Vagina (tissue), 2 donors: ENCODE measurements around the gene FEM1B. TPM values are rescaled to one million over a fixed set of nuclear protein-coding genes. Genes with fewer than 3 reads are reported as not detected.

Source experiments
- DNase-seq, 2 donors: peaks; one replicate each; pipeline ENCODE4 v3.0.0-alpha.2; 2017; ENCODE audit errors: extremely low spot score in 2 of 2
- H3K27ac ChIP-seq: fragments of 200-600 bp; sonication (generic); one replicate; pipeline ENCODE4 v1.5.1; 2019
- H3K27me3 ChIP-seq: fragments of 200-600 bp; sonication (generic); one replicate; pipeline ENCODE4 v1.5.1; 2019
- H3K36me3 ChIP-seq, 2 donors: fragments of 200-600 bp; sonication (generic); one replicate each; pipeline ENCODE4 v1.5.1; 2017 to 2019
- H3K4me1 ChIP-seq: fragments of 200-600 bp; sonication (generic); one replicate; pipeline ENCODE4 v1.5.1; 2019
- H3K4me3 ChIP-seq, 2 donors: fragments of 200-600 bp; sonication (generic); 1 replicate in 1 of 2; 2 replicates in 1 of 2; pipeline ENCODE4 v1.5.1; 2016 to 2019
- H3K9me3 ChIP-seq: fragments of 200-600 bp; sonication (generic); one replicate; pipeline ENCODE4 v1.5.1; 2019
- CTCF ChIP-seq, 3 experiments: fragments of 450-650 bp in 2 of 3; fragments of 200-600 bp in 1 of 3; sonication (generic) in 1 of 3; IDR thresholded peaks; one replicate each; pipeline ENCODE4 v1.5.1; 2017 to 2019; ENCODE audit warnings: antibody characterized with exemption in 3 of 3, mild to moderate bottlenecking in 2 of 3, moderate library complexity in 2 of 3
- POLR2A ChIP-seq, 2 donors: fragments of 450-650 bp; IDR thresholded peaks; one replicate each; pipeline ENCODE4 v1.6.1; 2017; ENCODE audit warnings: antibody characterized with exemption in 2 of 2, mild to moderate bottlenecking in 2 of 2, moderate library complexity in 2 of 2
- POLR2AphosphoS5 ChIP-seq, 2 donors: sonication (generic); formaldehyde crosslinking; IDR thresholded peaks; one replicate each; pipeline ENCODE4 v1.9.0; 2017; ENCODE audit warnings: antibody characterized with exemption in 2 of 2, mild to moderate bottlenecking in 2 of 2, low read depth in 1 of 2; ENCODE audit not compliant: insufficient read depth in 1 of 2
- intact Hi-C: fragments of 100-400 bp; cut with DNase I; formaldehyde crosslinking; loops from one replicate; pipeline ENCODE4 v1.15.1; 2023
- total RNA-seq: library from RNA; depleted of rRNA; stranded (reverse); fragments of >200 nt; gene quantifications from one replicate; pipeline ENCODE4 v1.2.3, GENCODE V29; 2016

FEM1B gene
- total RNA-seq, 1 donor from 2014 or later, result 38.3 TPM

- no peak for DNase-seq
- Histone ChIP-seq H3K9me3 (no peaks in the 10 kb centered on the region), H3K4me1 (peaks cover 11% of the 10 kb centered on the region), H3K27me3 (no peaks in the 10 kb centered on the region), H3K27ac (no peak overlapping the region), H3K4me3 (no peak overlapping the region), H3K36me3 (no peaks in the 10 kb centered on the region)
- intact Hi-C loops, result loop anchor here (5.0 to 10.0 kb wide), 3 partner anchors 54 to 366 kb away; no protein-coding TSS in a partner anchor
- TF ChIP-seq POLR2AphosphoS5 (IDR thresholded peaks at IDR 0.05; ENCODE audit: insufficient read depth in 1 of 2, low read depth in 1 of 2), result no peak
These were observed 31.5 kb downstream of the FEM1B start for GRCh38 chr15:68309024-68309423.

DNA sequence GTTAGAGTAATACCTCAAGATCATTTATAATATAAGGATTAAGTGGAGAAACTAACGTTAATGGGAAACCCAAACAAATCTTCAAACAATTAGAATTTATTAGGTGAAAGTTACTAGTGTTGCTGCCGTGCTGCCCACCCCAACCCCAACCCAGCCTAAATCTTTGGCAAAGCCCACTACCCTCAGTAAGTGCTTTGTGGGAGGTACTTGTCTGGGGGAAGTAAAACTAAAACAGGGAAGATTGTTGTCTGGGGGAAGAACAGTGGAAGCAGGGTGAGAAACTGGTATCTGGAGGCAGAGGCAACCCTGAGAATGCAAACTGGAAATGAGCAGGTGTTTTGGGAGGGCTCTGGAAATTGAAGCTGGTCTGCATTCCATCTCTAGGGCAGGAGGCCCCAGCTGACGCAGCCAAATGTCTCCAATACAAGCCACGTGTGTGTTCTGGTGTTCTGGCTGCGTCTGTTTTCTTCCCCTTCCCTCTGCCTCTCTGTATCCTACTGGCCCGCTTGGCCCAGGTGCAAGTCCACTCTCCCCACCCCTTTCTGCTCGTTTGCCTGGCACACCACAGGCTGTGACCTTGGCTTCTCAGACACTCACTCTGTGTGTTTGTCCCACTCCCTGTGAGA, 32.7 kb downstream of the FEM1B start:
- Histone ChIP-seq H3K27ac (peak overlapping the region; percentile 9), H3K27me3 (no peaks in the 10 kb centered on the region), H3K36me3 (no peaks in the 10 kb centered on the region), H3K4me1 (peaks cover 11% of the 10 kb centered on the region), H3K9me3 (no peaks in the 10 kb centered on the region), H3K4me3 (no peak overlapping the region)
- no peak for TF ChIP-seq POLR2A (IDR thresholded peaks at IDR 0.05)
- TF ChIP-seq CTCF (IDR thresholded peaks at IDR 0.05), result no peak
- no peak for TF ChIP-seq POLR2AphosphoS5 (IDR thresholded peaks at IDR 0.05; ENCODE audit: insufficient read depth in 1 of 2, low read depth in 1 of 2)
- peak in 1 of 2 donors; percentile 67 for DNase-seq
- intact Hi-C loops, result no loop called here

DNA sequence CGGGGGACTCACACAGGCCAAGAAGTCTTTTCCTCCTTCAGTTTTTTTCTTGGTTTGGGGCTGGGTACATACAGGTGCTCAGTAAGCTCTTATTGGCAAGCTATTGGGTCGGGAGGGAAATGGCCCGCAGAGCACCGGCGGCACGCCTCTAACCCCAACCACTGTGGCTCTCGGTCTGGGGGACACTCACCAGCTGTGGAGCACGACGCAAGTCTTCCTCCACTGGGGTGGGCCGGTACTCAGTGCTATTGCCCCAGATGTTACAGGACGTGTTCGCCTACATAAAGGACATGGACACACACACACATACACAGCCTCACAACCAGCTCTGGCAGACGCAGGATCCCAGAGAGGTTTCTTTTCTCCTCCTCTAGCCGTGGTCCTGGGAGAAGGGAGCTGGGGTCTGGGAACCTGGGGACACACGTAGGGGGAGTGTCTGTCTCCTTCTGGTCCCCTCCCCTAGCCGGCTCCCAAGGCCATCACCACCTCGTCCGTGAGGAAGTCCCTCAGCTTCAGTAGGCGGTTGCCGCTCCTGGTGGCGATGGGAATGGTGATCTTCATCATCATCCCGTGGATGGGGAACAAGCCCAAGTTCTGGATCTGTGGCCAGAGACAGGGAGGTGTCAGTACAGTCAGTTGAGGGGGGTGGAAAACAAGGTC, 33.4 kb downstream of the FEM1B start:
- intact Hi-C loops, result no loop called here
- Histone ChIP-seq H3K4me3 (no peak overlapping the region), H3K9me3 (no peaks in the 10 kb centered on the region), H3K36me3 (no peaks in the 10 kb centered on the region), H3K4me1 (peaks cover 11% of the 10 kb centered on the region), H3K27me3 (no peaks in the 10 kb centered on the region), H3K27ac (no peak overlapping the region)
- no peak for TF ChIP-seq POLR2AphosphoS5 (IDR thresholded peaks at IDR 0.05; ENCODE audit: insufficient read depth in 1 of 2, low read depth in 1 of 2)
- no peak for TF ChIP-seq CTCF (IDR thresholded peaks at IDR 0.05)
- no peak for TF ChIP-seq POLR2A (IDR thresholded peaks at IDR 0.05)
- DNase-seq, result peak; percentile 83 to 93

DNA sequence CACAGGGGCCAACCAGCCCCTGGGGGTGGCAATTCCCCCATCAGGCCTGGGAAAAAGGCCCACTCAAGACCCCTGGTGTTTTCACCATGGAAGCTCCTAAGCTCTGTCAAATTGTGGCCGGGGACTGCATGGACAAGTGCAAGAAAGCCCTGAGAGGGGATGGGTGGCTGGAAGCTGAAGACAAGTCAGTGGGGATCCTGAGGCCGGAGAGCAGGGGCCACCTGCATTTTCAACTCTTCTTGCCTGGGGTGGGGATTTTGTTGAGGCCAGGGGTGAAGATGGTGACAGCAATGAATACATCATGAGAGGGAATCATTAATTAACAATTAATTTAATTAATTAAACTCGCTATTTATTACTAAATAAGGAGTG, 33.9 kb downstream of the FEM1B start:
- intact Hi-C loops, result no loop called here
- no peak for DNase-seq

More for the DNA sequence above, 33.9 kb downstream of the FEM1B start:
- TF ChIP-seq CTCF (IDR thresholded peaks at IDR 0.05), result no peak
- TF ChIP-seq POLR2AphosphoS5 (IDR thresholded peaks at IDR 0.05; ENCODE audit: insufficient read depth in 1 of 2, low read depth in 1 of 2), result no peak
- TF ChIP-seq POLR2A (IDR thresholded peaks at IDR 0.05), result no peak
- Histone ChIP-seq H3K9me3 (no peaks in the 10 kb centered on the region), H3K27me3 (no peaks in the 10 kb centered on the region), H3K4me1 (peaks cover 7% of the 10 kb centered on the region), H3K4me3 (no peak overlapping the region), H3K36me3 (no peaks in the 10 kb centered on the region), H3K27ac (no peak overlapping the region)
